GM12891 (cell line): ENCODE data around the gene SPAG9.

ENCODE experiments used
- DNase-seq: peaks from one replicate; pipeline ENCODE4 v3.0.0; 2011; ENCODE audit warnings: low spot score; ENCODE audit not compliant: insufficient read length
- FAIRE-seq: peaks from 2 replicates; lab custom pipeline; 2011; peaks lifted over from hg19 to GRCh38; lab: Jason Lieb, UNC
- PAX5 ChIP-seq: IDR thresholded peaks from 2 replicates; pipeline ENCODE4 v1.6.1; 2011; ENCODE audit warnings: low read length, moderate library complexity, mild to moderate bottlenecking; ENCODE audit not compliant: insufficient read depth, severe bottlenecking
- POLR2A ChIP-seq: IDR thresholded peaks from 2 replicates; pipeline ENCODE4 v1.6.1; 2011; ENCODE audit warnings: low read depth, low read length, control low read depth
- POLR2AphosphoS5 ChIP-seq: IDR thresholded peaks from 2 replicates; pipeline ENCODE4 v1.6.1; 2011; ENCODE audit warnings: low read depth, low read length, control low read depth
- POU2F2 ChIP-seq: IDR thresholded peaks from 2 replicates; pipeline ENCODE4 v1.6.1; 2011; ENCODE audit warnings: low read depth, mild to moderate bottlenecking, control low read depth, low read length, moderate library complexity
- SPI1 ChIP-seq: IDR thresholded peaks from 2 replicates; pipeline ENCODE4 v1.6.1; 2011; ENCODE audit warnings: low read depth, low read length, control low read depth
- TAF1 ChIP-seq: IDR thresholded peaks from 2 replicates; pipeline ENCODE4 v1.6.1; 2011; ENCODE audit warnings: low read depth, low read length, control low read depth

Gene SPAG9

GRCh38 chr17:51050291-51051033 lies 70.2 kb downstream of the SPAG9 start:
- TF ChIP-seq POLR2A (no peak), PAX5 (peak; percentile 65), POLR2AphosphoS5 (no peak), SPI1 (peak; percentile 98), TAF1 (no peak), POU2F2 (peak; percentile 38; the same call in 1 of the 2 replicates)
- FAIRE-seq, result peak; percentile 52
- DNase-seq, result peak; percentile 17

- TF ChIP-seq POLR2A, result no peak
- FAIRE-seq (no peak), DNase-seq (no peak)
Measured at GRCh38 chr17:51046514-51047384, 73.9 kb downstream of the SPAG9 start.

GRCh38 chr17:51046046-51046445 lies 74.6 kb downstream of the SPAG9 start:
- no peak for TF ChIP-seq TAF1
- no peak for TF ChIP-seq POU2F2
- TF ChIP-seq PAX5, result no peak
- TF ChIP-seq SPI1, result no peak
- TF ChIP-seq POLR2AphosphoS5, result no peak
- no peak for TF ChIP-seq POLR2A
- DNase-seq (no peak), FAIRE-seq (no peak)

- FAIRE-seq (no peak), DNase-seq (no peak)
Measured at GRCh38 chr17:51045621-51046020, 75.0 kb downstream of the SPAG9 start.

GRCh38 chr17:51044976-51045375 lies 75.7 kb downstream of the SPAG9 start:
- TF ChIP-seq TAF1 (no peak), POLR2A (no peak), POU2F2 (no peak), PAX5 (no peak), SPI1 (no peak), POLR2AphosphoS5 (no peak)
- FAIRE-seq, result no peak
- no peak for DNase-seq

More at GRCh38 chr17:51045621-51046020, 75.0 kb downstream of the SPAG9 start:
- TF ChIP-seq PAX5, result no peak
- TF ChIP-seq POU2F2, result no peak
- TF ChIP-seq POLR2A, result no peak
- TF ChIP-seq TAF1, result no peak
- no peak for TF ChIP-seq SPI1
- TF ChIP-seq POLR2AphosphoS5, result no peak

DNA sequence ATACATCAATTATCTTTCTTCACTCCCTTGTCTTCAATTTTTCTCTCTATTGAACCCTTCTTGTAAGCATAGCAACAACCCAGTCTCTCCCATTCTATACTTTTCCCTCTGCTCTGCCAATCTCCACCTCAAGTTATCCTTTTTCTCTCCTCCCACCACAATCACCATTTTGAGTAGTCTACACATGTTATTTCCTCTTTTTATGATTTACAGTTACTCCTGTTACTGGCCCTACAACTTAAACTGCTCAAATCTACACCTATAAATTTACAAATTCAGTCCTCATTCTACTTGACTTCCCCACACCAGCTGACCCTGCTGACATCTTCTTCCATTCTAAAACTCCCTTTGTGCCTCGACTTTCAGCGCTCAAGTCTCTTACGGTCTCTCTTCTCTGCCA lies 84.6 kb downstream of the SPAG9 start:
- peak; percentile 31 for FAIRE-seq
- no peak for TF ChIP-seq POU2F2
- TF ChIP-seq TAF1, result no peak
- TF ChIP-seq POLR2AphosphoS5, result no peak
- no peak for DNase-seq

GRCh38 chr17:51035431-51035830 lies 85.2 kb downstream of the SPAG9 start:
- DNase-seq, result no peak
- FAIRE-seq, result peak; percentile 38

DNA sequence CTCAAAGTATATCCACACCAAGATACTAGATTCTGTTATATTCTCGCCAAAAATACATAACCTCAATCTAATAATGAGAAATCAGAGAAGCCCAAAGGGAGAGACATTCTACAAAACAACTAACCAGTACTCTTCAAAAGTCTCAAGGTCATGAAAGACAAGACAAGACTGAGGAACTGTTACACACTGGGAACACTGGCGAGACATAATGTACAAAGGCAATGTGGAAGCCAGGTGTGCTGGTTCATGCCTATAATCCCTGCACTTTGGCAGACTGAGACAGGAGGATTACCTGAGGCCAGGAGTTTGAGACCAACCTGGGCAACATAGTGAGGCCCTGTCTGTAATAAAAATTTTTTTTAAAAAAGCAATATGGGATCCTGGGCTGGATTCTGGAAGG lies 85.9 kb downstream of the SPAG9 start:
- no peak for DNase-seq
- TF ChIP-seq POLR2AphosphoS5 (no peak), POU2F2 (no peak), TAF1 (no peak), PAX5 (no peak), SPI1 (no peak), POLR2A (no peak)
- peak; percentile 76 for FAIRE-seq

More at GRCh38 chr17:51035431-51035830, 85.2 kb downstream of the SPAG9 start:
- no peak for TF ChIP-seq POLR2A
- no peak for TF ChIP-seq POU2F2
- no peak for TF ChIP-seq TAF1
- TF ChIP-seq SPI1, result no peak
- TF ChIP-seq PAX5, result no peak
- no peak for TF ChIP-seq POLR2AphosphoS5

- no peak for TF ChIP-seq POLR2AphosphoS5
- TF ChIP-seq TAF1, result no peak
- TF ChIP-seq SPI1, result no peak
- no peak for TF ChIP-seq POLR2A
- no peak for TF ChIP-seq POU2F2
- TF ChIP-seq PAX5, result no peak
- FAIRE-seq (no peak), DNase-seq (no peak)
Measured at GRCh38 chr17:51032850-51033249, 87.8 kb downstream of the SPAG9 start.
